Measurements from ENCODE around the gene POU2AF2.
"Not testable (repeated sequence)": the region's sequence is repeated elsewhere in the genome, so short reads cannot be mapped to it uniquely, and the experiment has no call there.

The POU2AF2 gene

DNA sequence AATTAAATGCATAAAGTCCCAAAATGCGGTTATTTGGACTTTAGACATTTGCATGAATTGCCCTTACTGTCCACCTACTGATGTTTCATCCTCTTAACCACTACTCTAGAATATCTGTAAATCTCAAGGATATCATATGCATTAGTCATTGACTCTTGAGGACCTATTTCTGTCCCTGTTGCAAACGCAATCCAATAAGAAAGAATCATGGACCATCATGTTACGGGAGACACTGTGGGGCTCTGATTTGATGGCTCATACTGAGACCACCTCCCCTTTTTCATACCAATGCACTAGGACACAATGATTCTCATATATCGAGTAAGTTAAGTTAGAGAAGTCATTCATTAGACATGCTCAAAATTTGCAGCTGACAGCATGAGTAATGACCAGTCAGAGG is 14.4 kb downstream of the POU2AF2 start:
- no peak for DNase-seq (ENCODE audit: low read depth)

DNA sequence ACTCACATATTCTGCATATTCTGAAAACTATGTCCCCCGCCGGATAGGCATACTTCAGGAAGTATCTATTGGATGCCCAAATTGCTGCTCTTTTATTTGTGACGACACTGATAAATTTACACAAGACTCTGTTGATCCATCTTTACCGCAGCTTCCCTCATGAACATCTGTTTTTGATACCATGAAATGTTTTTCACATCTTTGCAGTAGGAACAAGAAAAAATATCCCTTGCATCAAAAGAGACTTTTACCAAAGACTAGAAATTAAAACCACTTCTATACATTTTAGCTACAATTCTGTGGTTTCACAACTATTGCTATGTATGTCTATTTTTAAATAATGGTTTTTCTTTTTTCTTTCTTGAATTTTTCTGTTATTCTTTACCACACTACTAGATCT is 15.3 kb downstream of the POU2AF2 start:
- no peak for DNase-seq (ENCODE audit: low read depth)

DNA sequence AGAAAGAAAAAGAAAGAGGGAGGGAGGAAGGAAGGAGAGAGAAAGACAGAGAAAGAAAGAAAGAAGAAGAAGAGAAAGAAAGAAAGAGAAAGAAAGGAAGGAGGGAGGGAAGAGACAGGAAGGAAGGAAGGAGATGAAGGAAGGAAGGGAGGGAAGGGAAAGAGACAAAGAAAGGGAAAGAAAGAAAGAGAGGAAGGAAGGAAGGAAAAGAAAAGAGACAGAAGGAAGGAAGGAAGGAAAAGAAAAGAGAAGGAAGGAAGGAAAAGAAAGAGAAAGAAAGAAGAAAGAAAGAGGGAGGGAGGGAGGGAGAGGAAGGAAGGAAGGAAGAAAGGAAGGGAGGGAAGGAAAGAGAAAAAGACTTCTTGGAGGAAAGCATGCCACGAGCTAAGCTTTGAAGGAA is 19.1 kb downstream of the POU2AF2 start:
- no peak for DNase-seq (ENCODE audit: low read depth)

DNA sequence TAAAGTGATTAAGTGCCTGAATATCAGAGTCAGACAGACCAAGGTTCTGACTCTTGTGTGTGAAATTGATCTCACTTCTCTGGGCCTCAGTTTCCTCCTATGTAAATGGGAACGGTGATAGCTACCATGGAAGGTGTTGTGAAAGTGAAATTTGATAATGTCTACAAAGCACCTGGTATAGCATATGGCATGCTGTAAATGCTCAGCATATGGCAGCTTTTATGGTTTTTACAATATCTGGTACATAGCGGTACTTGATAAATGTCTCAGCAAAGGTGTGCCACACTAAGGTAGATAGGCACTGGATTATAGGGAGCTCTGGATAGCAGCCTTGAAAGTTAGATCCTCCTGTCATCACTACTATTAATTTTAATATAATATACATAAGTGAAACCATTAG is 19.9 kb downstream of the POU2AF2 start:
- no peak for DNase-seq (ENCODE audit: low read depth)

DNA sequence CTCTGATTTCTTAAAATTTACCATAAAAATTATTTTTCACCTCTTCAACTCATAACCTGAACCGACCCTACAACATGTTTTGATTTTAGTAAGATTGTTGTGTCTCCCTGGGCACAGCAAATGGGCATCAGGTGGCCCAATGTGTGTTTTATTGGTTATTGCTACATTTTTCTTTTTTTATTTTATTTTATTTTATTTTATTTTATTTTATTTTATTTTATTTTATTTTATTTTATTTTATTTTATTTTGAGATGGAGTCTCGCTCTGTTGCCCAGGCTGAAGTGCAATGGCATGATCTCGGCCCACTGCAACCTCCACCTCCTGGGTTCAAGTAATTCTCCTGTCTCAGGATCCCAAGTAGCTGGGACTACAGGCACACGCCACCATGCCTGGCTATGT is 22.8 kb downstream of the POU2AF2 start:
- DNase-seq (ENCODE audit: low read depth): not testable (repeated sequence)

DNA sequence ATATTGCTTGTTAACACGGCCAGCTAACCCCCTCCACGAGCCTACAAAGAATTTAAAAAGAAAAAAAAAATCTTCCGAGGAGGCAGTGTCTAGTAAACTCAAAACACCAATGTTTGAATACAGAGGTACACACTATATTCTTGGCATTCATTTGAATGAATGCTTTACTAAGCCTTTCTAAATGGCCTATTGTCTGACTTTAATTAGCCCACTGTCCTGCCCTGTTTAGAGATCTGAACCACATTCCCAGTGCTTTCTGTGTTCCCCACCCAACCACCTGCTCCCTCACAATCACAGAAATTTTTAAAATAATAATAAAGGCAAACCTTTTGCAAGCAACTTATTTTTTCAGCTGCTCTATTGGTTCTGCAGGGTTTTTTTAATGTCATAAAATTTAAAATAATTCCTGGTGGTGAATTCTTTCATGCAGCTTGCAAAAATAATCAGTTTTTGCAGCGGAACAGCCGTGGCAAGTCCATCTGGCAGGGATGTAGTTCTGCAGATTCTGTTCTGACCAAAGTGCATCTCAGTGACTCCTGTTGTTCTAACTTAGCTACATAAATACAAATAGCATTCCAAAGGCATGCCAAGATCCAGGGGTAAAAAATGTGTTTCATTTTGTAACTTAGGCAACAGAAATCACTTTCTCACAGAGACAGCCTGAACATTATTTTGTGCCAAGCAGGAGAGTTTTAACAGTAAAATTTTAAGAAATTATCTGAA is 23.8 kb downstream of the POU2AF2 start:
- no peak for DNase-seq (ENCODE audit: low read depth)

DNA sequence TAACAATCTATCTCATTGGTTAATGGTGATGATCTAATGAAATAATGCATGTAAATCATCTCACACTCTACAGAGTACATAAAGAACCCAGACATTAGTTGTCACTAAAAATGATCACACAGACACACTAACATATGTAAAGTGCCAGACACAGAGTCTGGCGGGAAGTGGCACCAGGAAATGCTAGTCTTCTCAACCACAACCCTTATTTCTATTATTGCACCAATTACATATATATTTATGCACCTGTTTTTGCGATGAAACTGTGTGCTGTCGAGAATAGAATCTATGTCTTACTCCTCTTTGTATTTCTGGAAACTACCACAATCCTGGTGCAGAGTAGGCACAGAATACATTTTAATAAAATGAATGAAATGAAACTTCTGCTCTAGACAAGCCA is 26.9 kb downstream of the POU2AF2 start:
- DNase-seq (ENCODE audit: low read depth): no peak

DNA sequence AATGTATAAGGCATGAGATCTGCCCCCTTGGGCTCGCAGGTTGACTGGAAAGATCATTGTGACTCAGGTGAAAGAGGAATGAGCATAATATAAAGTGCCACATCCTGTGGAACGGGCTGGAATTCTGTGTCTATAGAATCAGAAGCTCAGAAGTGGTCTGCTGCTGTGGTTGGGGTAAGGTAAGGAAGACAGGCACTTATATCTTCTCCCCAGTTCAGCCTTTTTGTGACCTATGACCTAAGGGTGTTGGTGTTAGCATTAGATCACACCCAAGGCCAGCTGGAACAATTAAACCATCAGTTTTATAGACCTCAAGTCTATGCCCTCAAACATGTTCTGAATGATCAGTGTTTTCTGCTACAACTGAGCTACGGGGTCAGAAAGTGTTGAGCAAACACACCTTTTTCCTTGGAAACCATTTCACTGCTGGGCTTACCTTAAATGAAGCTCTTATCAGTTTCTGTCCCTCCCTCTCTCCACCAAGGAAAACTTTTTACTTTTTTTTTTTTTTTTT is 37.1 kb downstream of the POU2AF2 start:
- DNase-seq (ENCODE audit: low read depth): no peak

DNA sequence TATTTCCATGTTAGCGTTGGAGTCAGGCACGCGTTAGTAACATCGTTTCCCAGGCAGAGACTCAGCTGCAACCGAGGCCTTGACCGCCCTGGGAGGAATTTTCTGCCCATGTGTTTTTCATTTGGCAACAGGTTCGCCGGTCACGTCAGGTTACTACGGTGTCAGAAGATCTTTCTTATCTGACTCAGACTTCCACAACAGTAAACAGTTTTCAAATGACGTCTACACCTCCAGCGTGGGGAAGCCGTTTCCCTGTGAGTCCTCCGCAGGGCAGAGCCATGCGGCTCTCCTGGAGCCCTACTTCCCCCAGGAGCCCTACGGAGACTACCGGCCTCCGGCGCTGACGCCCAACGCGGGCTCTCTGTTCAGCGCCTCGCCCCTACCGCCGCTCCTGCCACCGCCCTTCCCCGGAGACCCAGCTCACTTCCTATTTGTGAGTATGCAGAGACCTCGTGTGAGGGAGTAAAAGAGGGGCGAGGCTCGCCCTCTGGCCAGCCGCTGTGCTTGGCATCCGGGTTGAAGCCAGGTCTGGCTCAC is 38.5 kb downstream of the POU2AF2 start:
- DNase-seq (ENCODE audit: low read depth): no peak

DNA sequence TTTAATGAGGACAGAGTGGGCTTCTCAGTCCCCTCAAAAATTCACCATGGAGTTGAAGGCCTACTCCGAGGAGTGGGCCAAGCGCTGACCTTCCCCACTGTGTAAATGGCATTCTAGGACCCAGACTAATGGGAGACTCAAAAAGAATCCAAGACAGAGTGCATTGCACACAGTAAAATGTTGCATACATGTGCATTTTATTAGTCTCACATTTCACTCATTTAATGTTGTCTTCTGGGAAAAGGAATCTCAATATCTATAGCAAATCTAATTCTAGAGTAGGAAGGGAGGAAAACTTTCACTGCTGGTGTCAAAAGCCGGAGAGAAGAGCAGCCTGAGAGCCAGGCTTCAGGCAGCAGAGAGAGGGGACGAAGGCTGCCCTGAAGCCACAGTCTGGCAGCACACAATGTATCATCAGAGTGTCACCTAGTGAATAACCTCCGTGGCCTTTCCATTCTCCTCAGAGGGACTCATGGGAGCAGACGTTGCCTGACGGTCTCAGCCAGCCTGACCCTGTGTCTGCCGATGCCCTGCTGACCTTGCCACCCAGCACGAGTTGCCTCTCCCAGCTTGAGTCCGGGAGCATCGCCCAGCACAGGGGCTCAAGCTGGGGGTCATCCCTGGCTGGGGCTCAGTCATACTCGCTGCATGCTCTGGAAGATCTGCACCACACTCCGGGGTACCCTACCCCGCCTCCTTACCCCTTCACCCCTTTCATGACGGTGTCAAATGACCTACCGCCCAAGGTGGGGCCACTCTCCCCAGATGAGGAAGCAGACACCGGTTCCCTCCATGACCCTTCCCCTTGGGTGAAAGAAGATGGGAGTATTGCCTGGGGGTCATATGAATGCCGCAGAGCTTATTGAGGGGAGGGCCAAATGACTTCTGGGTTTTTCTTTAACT is 39.9 kb downstream of the POU2AF2 start:
- DNase-seq (ENCODE audit: low read depth): no peak

DNA sequence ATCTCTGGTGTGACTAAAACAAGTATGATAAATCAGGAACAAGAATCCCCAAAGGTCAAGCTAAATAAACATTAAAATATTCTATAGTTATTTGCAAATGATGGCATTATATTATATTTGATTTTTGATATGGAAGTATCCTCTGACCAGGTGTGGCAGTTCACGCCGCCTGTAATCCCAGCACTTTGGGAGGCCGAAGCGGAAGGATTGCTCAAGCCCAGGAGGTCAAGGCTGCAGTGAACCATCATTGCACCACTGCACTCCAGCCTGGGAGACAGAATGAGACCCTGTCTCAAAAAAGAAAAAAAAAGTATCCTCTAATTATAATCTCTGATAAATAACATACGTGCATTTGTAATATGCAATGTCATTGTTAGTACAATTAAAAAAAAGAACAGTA is 46.2 kb downstream of the POU2AF2 start:
- DNase-seq (ENCODE audit: low read depth): no peak

DNA sequence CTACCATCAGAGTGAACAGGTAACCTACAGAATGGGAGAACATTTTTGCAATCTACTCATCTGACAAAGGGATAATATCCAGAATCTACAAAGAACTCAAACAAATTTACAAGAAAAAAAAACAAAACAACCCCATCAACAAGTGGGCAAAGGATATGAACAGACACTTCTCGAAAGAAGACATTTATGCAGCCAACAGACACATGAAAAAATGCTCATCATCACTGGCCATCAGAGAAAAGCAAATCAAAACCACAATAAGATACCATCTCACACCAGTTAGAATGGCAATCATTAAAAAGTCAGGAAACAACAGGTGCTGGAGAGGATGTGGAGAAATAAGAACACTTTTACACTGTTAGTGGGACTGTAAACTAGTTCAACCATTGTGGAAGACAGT is 46.9 kb downstream of the POU2AF2 start:
- DNase-seq (ENCODE audit: low read depth): not testable (repeated sequence)

DNA sequence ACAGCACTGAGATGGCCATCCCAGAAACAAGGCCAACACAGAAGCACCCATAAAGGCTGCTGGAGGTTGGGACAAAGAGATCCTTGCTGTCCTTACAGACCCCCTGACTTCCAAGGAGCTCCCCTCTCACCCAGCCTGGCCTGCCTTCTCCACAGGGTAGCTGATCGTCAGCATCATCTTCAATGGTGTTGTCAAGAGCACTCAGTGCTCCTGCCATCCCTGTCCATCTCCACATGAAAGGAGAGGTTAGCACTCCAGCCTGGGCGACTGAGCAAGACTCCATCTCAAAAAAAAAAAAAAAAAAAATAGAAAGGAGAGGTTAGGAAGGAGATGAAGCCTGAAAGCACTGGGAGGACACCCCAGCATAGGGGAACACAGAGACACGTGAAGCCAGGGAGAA is 50.7 kb downstream of the POU2AF2 start:
- no peak for DNase-seq (ENCODE audit: low read depth)

DNA sequence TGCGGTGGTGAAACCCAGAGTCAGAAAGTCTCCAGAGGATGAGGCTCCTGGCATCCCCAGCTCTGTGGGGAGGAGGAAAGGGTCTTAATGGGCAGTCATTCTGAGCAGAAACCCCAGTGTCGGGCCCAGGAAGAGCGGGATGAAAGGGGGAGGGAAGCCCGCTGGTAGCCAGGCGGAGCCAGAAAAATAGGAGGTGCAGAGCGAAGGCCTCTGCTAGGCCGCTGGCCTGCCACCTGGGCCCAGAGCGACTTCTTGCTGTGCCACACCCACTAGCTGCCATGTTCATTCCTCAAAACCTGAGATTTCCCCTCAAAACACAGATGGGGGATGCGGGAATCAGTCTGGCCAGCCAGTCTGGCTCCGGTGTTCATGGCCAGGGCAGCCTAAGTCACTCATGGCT is 52.2 kb downstream of the POU2AF2 start:
- DNase-seq (ENCODE audit: low read depth): no peak

DNA sequence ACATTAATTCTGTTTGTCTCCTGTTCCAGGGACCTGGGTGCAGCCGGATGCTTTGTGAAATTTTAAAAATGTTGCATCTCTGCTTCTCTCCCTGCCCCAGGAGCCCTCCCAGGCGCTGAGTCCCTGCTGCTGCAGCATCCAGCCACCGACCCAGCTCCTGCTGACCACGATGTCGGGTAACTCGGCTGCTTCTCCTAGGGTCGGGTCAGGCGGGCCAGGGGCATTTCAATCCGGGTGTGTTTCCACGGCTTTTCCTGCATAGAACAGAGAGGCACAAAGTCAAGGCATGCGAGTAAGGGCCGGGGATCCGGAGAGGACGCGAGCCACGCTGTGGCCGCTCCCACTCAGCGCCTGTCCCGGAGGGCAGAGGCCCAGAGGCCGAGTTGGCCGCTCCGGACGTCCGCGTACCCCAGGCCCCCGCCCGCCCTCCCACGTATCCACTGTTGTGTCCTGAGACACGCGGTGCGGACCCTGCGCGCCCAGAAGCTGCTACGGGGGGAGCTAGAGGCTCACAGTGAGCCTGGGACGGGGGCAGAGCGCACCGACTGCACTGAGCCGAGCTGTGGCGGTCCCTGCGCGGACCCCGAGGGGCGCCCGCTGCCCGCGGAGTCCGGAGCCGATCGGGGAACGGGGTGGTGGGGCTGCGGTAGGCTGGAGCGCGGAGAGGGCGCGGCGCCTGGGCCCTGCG is 53.0 kb downstream of the POU2AF2 start, which contains the start of gene POU2AF3:
Gene POU2AF3 (plus strand): TSS at position 134 of the 688 bp plus-strand sequence. CDS start 36 bp downstream, at position 170.
- DNase-seq (ENCODE audit: low read depth): no peak

DNA sequence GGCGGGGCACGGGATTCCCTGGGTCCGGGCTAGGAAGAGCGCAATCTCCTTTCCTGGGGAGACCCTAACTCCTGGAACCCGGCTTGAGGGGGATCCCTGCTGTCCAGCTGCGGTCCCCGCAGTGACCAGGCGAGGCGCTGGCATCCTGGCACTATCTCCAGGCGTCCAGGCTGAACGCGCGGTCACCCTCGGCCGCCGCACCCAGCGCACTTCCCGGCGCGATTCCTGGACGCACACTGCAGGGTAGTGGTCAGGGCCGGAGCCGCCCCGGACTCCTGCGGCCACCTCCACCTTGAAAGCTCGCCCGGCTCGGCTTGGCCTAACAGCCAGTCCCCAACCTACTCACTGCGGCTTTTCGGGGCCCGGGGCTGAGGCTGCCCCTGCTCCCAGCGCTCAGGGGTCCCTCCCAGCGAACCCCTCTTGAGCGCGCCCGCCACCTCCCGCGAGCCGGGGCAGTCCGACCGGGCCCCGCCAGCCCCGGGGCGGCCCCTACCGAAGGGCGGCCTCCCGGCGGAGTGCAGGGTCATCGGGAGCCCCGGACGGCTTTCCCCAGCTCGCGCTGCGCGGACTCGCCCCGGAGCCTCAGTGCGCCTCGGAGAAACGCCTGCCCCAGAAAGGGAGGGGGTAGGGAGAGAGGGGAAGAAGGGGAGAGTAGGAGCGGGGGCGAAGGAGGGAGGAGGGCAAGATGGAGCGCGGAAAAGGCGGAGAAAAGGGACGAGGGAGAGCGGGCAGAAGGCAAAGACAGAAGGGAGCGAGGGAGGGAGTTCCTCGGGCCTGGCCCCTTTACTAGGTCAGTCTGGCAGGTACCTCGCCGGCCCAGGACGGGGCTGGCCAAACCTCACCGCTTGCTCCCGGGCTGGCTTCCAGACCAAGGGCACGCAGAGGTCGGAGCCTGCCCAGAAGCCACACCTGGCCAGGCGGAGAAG is 53.8 kb downstream of the POU2AF2 start:
- no peak for DNase-seq (ENCODE audit: low read depth)

DNA sequence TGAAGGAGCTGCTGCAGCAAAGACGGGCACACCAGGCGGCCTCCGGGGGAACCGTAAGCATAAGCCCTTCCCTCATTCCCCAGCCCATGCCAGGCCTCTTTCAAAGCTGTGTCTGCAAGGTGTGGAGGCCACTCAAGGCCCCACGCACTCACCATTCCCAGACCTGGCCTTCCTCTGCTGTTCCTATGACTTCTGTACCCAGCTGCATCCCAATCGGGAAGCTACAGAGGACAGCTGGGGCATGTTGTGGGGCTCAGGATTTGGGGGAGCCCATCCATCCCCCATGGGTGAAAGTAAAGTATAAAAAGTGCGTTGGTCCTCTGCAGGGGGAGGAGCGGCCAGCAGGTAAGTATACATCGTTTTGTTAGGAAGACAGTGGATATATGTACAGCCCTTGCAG is 55.0 kb downstream of the POU2AF2 start:
- DNase-seq (ENCODE audit: low read depth): no peak

DNA sequence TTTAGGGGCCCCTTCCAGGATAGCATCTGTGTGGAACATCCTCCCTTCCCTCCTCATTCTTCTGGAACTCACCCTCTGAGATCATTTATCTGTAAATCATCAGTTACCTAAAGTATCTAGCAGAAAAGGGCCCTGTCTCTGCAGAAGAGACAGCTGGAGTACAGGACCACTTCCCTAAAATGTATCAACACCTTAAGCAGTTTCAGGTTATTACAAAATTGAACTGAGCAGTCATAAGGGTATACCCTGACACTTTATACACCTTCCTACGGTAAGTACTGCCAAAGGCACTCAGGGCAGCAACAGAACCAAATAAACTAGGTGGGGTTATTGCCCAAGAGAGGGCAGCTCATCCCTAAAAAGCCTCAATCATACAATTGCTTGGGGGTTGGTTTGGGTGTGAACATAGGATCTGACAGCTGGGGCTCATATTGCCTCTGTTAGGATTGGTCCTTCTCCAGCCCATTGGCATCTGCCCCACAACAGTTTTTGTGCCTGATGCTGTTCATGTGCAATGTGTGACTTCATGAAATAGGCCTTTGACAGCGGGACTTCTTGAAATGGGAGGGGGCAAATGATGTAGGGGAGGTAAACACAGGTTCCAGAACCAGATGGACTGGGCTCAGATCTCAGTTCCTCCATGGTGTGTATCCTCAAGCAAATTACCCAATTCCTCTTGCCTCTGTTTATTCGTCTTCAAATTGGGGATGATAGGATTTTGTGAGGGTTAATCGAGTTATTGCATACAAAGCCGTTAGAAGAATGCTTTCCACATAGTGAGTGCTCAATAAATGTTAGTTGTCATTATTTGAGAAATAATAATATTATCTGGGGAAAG is 55.7 kb downstream of the POU2AF2 start:
- DNase-seq (ENCODE audit: low read depth): no peak

DNA sequence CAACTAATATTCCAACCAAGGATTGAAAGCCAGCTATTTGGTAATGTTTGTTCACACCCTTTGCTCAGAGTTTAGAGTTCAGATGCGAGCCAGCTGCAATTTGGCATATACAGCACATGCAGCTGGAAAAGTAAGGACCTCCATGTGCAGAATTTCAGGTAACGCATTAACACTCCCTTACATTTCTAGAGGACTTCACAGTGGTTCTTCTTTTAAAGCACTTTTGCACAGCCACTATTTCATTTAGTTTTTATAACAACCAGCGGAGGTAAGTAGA is 56.3 kb downstream of the POU2AF2 start:
- no peak for DNase-seq (ENCODE audit: low read depth)

DNA sequence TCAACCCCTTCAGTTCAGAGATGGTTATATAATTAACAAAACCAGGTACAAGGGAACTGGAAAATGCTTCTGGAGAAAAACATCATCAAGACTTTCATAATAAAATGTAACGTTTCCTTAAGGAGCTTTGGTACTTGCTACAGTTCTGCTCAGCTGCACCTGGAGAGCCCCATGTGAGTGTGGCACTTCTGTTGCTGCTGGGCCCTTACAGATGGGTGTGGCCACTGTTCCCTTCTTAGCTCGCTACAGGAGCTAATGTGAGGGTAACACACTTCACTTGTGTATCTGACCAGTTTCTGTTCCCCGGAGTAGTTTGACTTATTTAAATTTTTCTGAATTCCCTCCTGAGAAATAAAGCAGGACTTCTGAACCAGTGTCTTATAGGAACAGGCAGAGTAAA is 56.8 kb downstream of the POU2AF2 start:
- no peak for DNase-seq (ENCODE audit: low read depth)

Measured in stimulated activated CD8-positive, alpha-beta memory T cell treated with anti-CD3 and anti-CD28 coated beads, Interleukin-12 subunit alpha, Interleukin-12 subunit beta, amount 100 ng/mL, for 4 hours (primary cell).